DOHH2 (cell line): ENCODE measurements around the gene ZNF366.

Source experiments
- H3F3A ChIP-seq: fragments of 200-600 bp; sonication (generic), shearing (Covaris generic); 2 replicates; pipeline ENCODE4 v1.6.0; 2016; ENCODE audit warnings: antibody characterized with exemption, mild to moderate bottlenecking; ENCODE audit not compliant: control insufficient read depth, insufficient read depth
- H3K27ac ChIP-seq: fragments of 200-600 bp; sonication (generic); 2 replicates; pipeline ENCODE4 v1.5.1; 2014; ENCODE audit warnings: low read depth, mild to moderate bottlenecking, low read length, moderate library complexity
- H3K27me3 ChIP-seq: fragments of 200-600 bp; sonication (generic); 2 replicates; pipeline ENCODE4 v1.6.1; 2014; ENCODE audit warnings: mild to moderate bottlenecking, low read length, mixed read lengths; ENCODE audit not compliant: control insufficient read depth
- H3K36me3 ChIP-seq: fragments of 200-600 bp; sonication (generic); 2 replicates; pipeline ENCODE4 v1.6.1; 2014; ENCODE audit warnings: mild to moderate bottlenecking, low read length, moderate library complexity, mixed read lengths; ENCODE audit not compliant: control insufficient read depth
- H3K4me1 ChIP-seq: fragments of 200-600 bp; sonication (generic); 2 replicates; pipeline ENCODE4 v1.6.1; 2014; ENCODE audit warnings: mild to moderate bottlenecking, low read length, mixed read lengths; ENCODE audit not compliant: control insufficient read depth
- H3K4me2 ChIP-seq: fragments of 200-600 bp; sonication (generic); 2 replicates; pipeline ENCODE4 v1.6.0; 2014; ENCODE audit warnings: mild to moderate bottlenecking, low read length, moderate library complexity
- H3K4me3 ChIP-seq: fragments of 200-600 bp; sonication (generic); 2 replicates; pipeline ENCODE4 v1.5.1; 2014; ENCODE audit warnings: mild to moderate bottlenecking, low read length, mixed read lengths
- H3K79me2 ChIP-seq: fragments of 200-600 bp; sonication (generic); 2 replicates; pipeline ENCODE4 v1.6.1; 2014; ENCODE audit warnings: mild to moderate bottlenecking, low read length, mixed read lengths; ENCODE audit not compliant: control insufficient read depth
- H3K9me2 ChIP-seq: fragments of 200-600 bp; sonication (generic); replicated peaks from 2 replicates; pipeline ENCODE4 v1.6.1; 2014; ENCODE audit warnings: mild to moderate bottlenecking, low read length, mixed read lengths; ENCODE audit not compliant: control insufficient read depth
- H3K9me3 ChIP-seq: fragments of 200-600 bp; sonication (generic); 2 replicates; pipeline ENCODE4 v1.6.1; 2014; ENCODE audit warnings: antibody characterized with exemption, low read length, mixed read lengths; ENCODE audit not compliant: control insufficient read depth, insufficient read depth
- H4K20me1 ChIP-seq: fragments of 200-600 bp; sonication (generic); 2 replicates; pipeline ENCODE4 v1.6.0; 2014; ENCODE audit warnings: low read depth, mild to moderate bottlenecking, antibody characterized with exemption, low read length, moderate library complexity; ENCODE audit not compliant: control insufficient read depth, insufficient read depth
- CTCF ChIP-seq: fragments of 200-600 bp; sonication (generic); IDR thresholded peaks from one replicate; pipeline ENCODE4 v1.5.1; 2014; ENCODE audit warnings: antibody characterized with exemption, mild to moderate bottlenecking, low read depth, low read length; ENCODE audit not compliant: poor library complexity, severe bottlenecking
- EZH2phosphoT487 ChIP-seq: fragments of 200-600 bp; sonication (generic); IDR thresholded peaks from 2 replicates; pipeline ENCODE4 v1.6.1; 2017; ENCODE audit warnings: borderline replicate concordance, mild to moderate bottlenecking, antibody characterized with exemption, low read length, moderate library complexity, mixed read lengths

The ZNF366 gene

GRCh38 chr5:72445969-72446368 lies 61.2 kb downstream of the ZNF366 start:
- H4K20me1 ChIP-seq = no peaks in the 10 kb centered on the region
- no peaks in the 10 kb centered on the region for H3K4me1 ChIP-seq
- no peak overlapping the region for H3K4me3 ChIP-seq
- H3K79me2 ChIP-seq = no peaks in the 10 kb centered on the region
- H3F3A ChIP-seq = no peaks in the 10 kb centered on the region
- no peak overlapping the region for H3K27ac ChIP-seq
- no peaks in the 10 kb centered on the region for H3K27me3 ChIP-seq
- H3K9me2 ChIP-seq = no peaks in the 10 kb centered on the region
- H3K36me3 ChIP-seq = no peaks in the 10 kb centered on the region
- no peaks in the 10 kb centered on the region for H3K9me3 ChIP-seq
- no peak for TF ChIP-seq CTCF
- no peak for TF ChIP-seq EZH2phosphoT487
- no peak overlapping the region for H3K4me2 ChIP-seq

- H3K79me2 ChIP-seq = no peaks in the 10 kb centered on the region
- H3F3A ChIP-seq = no peaks in the 10 kb centered on the region
- no peaks in the 10 kb centered on the region for H3K36me3 ChIP-seq
- H4K20me1 ChIP-seq = no peaks in the 10 kb centered on the region
- no peak for TF ChIP-seq EZH2phosphoT487
- TF ChIP-seq CTCF = no peak
- no peak overlapping the region for H3K27ac ChIP-seq
- H3K27me3 ChIP-seq = no peaks in the 10 kb centered on the region; the same call in 1 of the 2 replicates
- no peaks in the 10 kb centered on the region for H3K9me3 ChIP-seq
- no peak overlapping the region for H3K4me2 ChIP-seq
- H3K4me3 ChIP-seq = no peak overlapping the region
- H3K9me2 ChIP-seq = no peaks in the 10 kb centered on the region
- no peaks in the 10 kb centered on the region for H3K4me1 ChIP-seq
Measured at GRCh38 chr5:72443883-72444282, 63.3 kb downstream of the ZNF366 start.

GRCh38 chr5:72441862-72442540 lies 65.2 kb downstream of the ZNF366 start:
- Histone ChIP-seq H4K20me1 (no peaks in the 10 kb centered on the region), H3K4me3 (no peak overlapping the region), H3K27ac (no peak overlapping the region), H3K27me3 (no peaks in the 10 kb centered on the region; the same call in 1 of the 2 replicates), H3K4me1 (no peaks in the 10 kb centered on the region), H3K4me2 (no peak overlapping the region), H3K79me2 (no peaks in the 10 kb centered on the region), H3K9me3 (no peaks in the 10 kb centered on the region), H3F3A (no peaks in the 10 kb centered on the region), H3K36me3 (no peaks in the 10 kb centered on the region), H3K9me2 (no peaks in the 10 kb centered on the region)
- TF ChIP-seq EZH2phosphoT487 (no peak), CTCF (no peak)
